Measurements from ENCODE around the gene LEFTY1.

LEFTY1 gene

GRCh38 chr1:225908013-225908640 lies 19.2 kb upstream of the LEFTY1 start:
- no peak for TF ChIP-seq Cebpa-rat (IDR thresholded peaks at IDR 0.05)
- Histone ChIP-seq H3K27ac (no peak overlapping the region), H3K4me1 (peaks cover 0 to 16% (median 4%) of the 10 kb centered on the region in 10 experiments; a peak in 7 of 20 replicates), H3K4me2 (no peak overlapping the region), H3K4me3 (no peak overlapping the region), H3K27me3 (no peaks in the 10 kb centered on the region), H3K9me3 (replicated peaks in 1 of 11) (peaks cover 0 to 5% (median 0%) of the 10 kb centered on the region in 11 experiments; a peak in 1 of 22 replicates), H4K20me1 (no peaks in the 10 kb centered on the region), H3K9ac (no peak overlapping the region), H3K36me3 (peaks cover 0 to 22% (median 16%) of the 10 kb centered on the region in 11 experiments; a peak in 13 of 22 replicates)

- H3K4me1 ChIP-seq = peaks cover 0 to 16% (median 4%) of the 10 kb centered on the region in 10 experiments; a peak in 7 of 20 replicates
- no peaks in the 10 kb centered on the region for H3K27me3 ChIP-seq
- H3K9me3 ChIP-seq (replicated peaks in 1 of 11) = peaks cover 0 to 5% (median 0%) of the 10 kb centered on the region in 11 experiments; a peak in 1 of 22 replicates
- H3K4me2 ChIP-seq = no peak overlapping the region
- no peak overlapping the region for H3K4me3 ChIP-seq
- no peak for TF ChIP-seq Cebpa-rat (IDR thresholded peaks at IDR 0.05)
- H4K20me1 ChIP-seq = no peaks in the 10 kb centered on the region
- H3K36me3 ChIP-seq = peaks cover 0 to 14% (median 12%) of the 10 kb centered on the region in 11 experiments; a peak in 10 of 22 replicates
- no peak overlapping the region for H3K27ac ChIP-seq
- no peak overlapping the region for H3K9ac ChIP-seq
Measured at GRCh38 chr1:225907341-225907740, 18.4 kb upstream of the LEFTY1 start.

- Histone ChIP-seq H3K27ac (no peak overlapping the region), H4K20me1 (no peaks in the 10 kb centered on the region), H3K4me1 (peaks cover 0 to 16% (median 4%) of the 10 kb centered on the region in 10 experiments; a peak in 7 of 20 replicates), H3K4me2 (peak overlapping the region in 6 of 11 experiments; percentile 2 to 44 (median 34); a peak in 10 of 22 replicates), H3K4me3 (no peak overlapping the region), H3K36me3 (peaks cover 0 to 5% (median 3%) of the 10 kb centered on the region in 11 experiments; a peak in 6 of 22 replicates), H3K9me3 (replicated peaks in 1 of 11) (peaks cover 0 to 3% (median 0%) of the 10 kb centered on the region in 11 experiments; a peak in 1 of 22 replicates), H3K27me3 (no peaks in the 10 kb centered on the region), H3K9ac (0 out of 22 replicates have a peak overlapping the region, but pooled peaks of 1 of the 11 experiments have one; percentile 1)
- no peak for TF ChIP-seq Cebpa-rat (IDR thresholded peaks at IDR 0.05)
Measured at GRCh38 chr1:225906467-225906866, 17.5 kb upstream of the LEFTY1 start.

GRCh38 chr1:225903623-225904022 lies 14.7 kb upstream of the LEFTY1 start:
- TF ChIP-seq Cebpa-rat (IDR thresholded peaks at IDR 0.05) = no peak
- no peaks in the 10 kb centered on the region for H3K36me3 ChIP-seq
- no peak overlapping the region for H3K4me2 ChIP-seq
- H3K27ac ChIP-seq = no peak overlapping the region
- no peak overlapping the region for H3K9ac ChIP-seq
- H3K9me3 ChIP-seq (replicated peaks in 1 of 11) = no peaks in the 10 kb centered on the region
- no peaks in the 10 kb centered on the region for H3K27me3 ChIP-seq
- peaks cover 0 to 9% (median 5%) of the 10 kb centered on the region in 10 experiments; a peak in 8 of 20 replicates for H3K4me1 ChIP-seq
- H4K20me1 ChIP-seq = no peaks in the 10 kb centered on the region
- no peak overlapping the region for H3K4me3 ChIP-seq

GRCh38 chr1:225899044-225899925 lies 10.3 kb upstream of the LEFTY1 start:
- no peak for TF ChIP-seq Cebpa-rat (IDR thresholded peaks at IDR 0.05)
- Histone ChIP-seq H3K4me2 (peak overlapping the region in 1 of 11 experiments; percentile 7; a peak in 1 of 22 replicates), H3K27ac (no peak overlapping the region), H3K9me3 (replicated peaks in 1 of 11) (no peaks in the 10 kb centered on the region), H4K20me1 (no peaks in the 10 kb centered on the region), H3K9ac (no peak overlapping the region), H3K4me3 (no peak overlapping the region), H3K27me3 (no peaks in the 10 kb centered on the region), H3K4me1 (peaks cover 5 to 11% (median 9%) of the 10 kb centered on the region in 10 experiments; a peak in 18 of 20 replicates), H3K36me3 (no peaks in the 10 kb centered on the region)

- H3K4me2 ChIP-seq = peak overlapping the region in 7 of 11 experiments; percentile 3 to 52 (median 15); a peak in 6 of 22 replicates
- H3K4me1 ChIP-seq = peaks cover 5 to 11% (median 9%) of the 10 kb centered on the region in 10 experiments; a peak in 18 of 20 replicates
- H3K36me3 ChIP-seq = no peaks in the 10 kb centered on the region
- H3K27me3 ChIP-seq = no peaks in the 10 kb centered on the region
- no peak overlapping the region for H3K4me3 ChIP-seq
- H3K27ac ChIP-seq = no peak overlapping the region
- no peak for TF ChIP-seq Cebpa-rat (IDR thresholded peaks at IDR 0.05)
- H4K20me1 ChIP-seq = no peaks in the 10 kb centered on the region
- H3K9ac ChIP-seq = peak overlapping the region in 1 of 11 experiments; percentile 24; a peak in 1 of 22 replicates
- H3K9me3 ChIP-seq (replicated peaks in 1 of 11) = no peaks in the 10 kb centered on the region
Measured at GRCh38 chr1:225897595-225898514, 8.9 kb upstream of the LEFTY1 start.

GRCh38 chr1:225896937-225897549 lies 8.1 kb upstream of the LEFTY1 start:
- Histone ChIP-seq H3K4me2 (peak overlapping the region in 8 of 11 experiments; percentile 3 to 52 (median 20); a peak in 13 of 22 replicates), H3K9ac (peak overlapping the region in 1 of 11 experiments; percentile 24; a peak in 1 of 22 replicates), H3K4me1 (peaks cover 5 to 11% (median 9%) of the 10 kb centered on the region in 10 experiments; a peak in 18 of 20 replicates), H3K4me3 (no peak overlapping the region), H3K9me3 (replicated peaks in 1 of 11) (no peaks in the 10 kb centered on the region), H3K36me3 (no peaks in the 10 kb centered on the region), H3K27ac (no peak overlapping the region), H3K27me3 (no peaks in the 10 kb centered on the region), H4K20me1 (no peaks in the 10 kb centered on the region)
- TF ChIP-seq Cebpa-rat (IDR thresholded peaks at IDR 0.05) = no peak

- Histone ChIP-seq H3K4me1 (peaks cover 5 to 11% (median 9%) of the 10 kb centered on the region in 10 experiments; a peak in 19 of 20 replicates), H3K4me3 (no peak overlapping the region), H4K20me1 (no peaks in the 10 kb centered on the region), H3K9ac (0 out of 22 replicates have a peak overlapping the region, but pooled peaks of 1 of the 11 experiments have one; percentile 24), H3K36me3 (no peaks in the 10 kb centered on the region), H3K4me2 (no peak overlapping the region), H3K27me3 (no peaks in the 10 kb centered on the region), H3K27ac (no peak overlapping the region), H3K9me3 (replicated peaks in 1 of 11) (no peaks in the 10 kb centered on the region)
- no peak for TF ChIP-seq Cebpa-rat (IDR thresholded peaks at IDR 0.05)
Measured at GRCh38 chr1:225896494-225896893, 7.5 kb upstream of the LEFTY1 start.

Data from BLaER1 treated with 17β-estradiol and CSF1 and Interleukin-3, amounts not matched to agents 10 nM and 100 nM (cell line).